ENCODE data around the gene HSD3B1.

- no peak for TF ChIP-seq TEAD4 (CRISPR knock-in tag; IDR thresholded peaks at IDR 0.05)
- TF ChIP-seq CTCF (IDR thresholded peaks at IDR 0.05) = no peak
- TF ChIP-seq NFE2L1 (CRISPR knock-in tag; IDR thresholded peaks at IDR 0.05) = no peak
- no peak for TF ChIP-seq CREB1 (CRISPR knock-in tag; IDR thresholded peaks at IDR 0.05)
- TF ChIP-seq MAX (CRISPR knock-in tag; IDR thresholded peaks at IDR 0.05) = no peak
- TF ChIP-seq ATF3 (CRISPR knock-in tag; conservative IDR thresholded peaks at IDR 0.05) = no peak
- TF ChIP-seq NR3C1 (CRISPR knock-in tag; conservative IDR thresholded peaks at IDR 0.05; ENCODE audit: low read depth) = no peak
Observed at GRCh38 chr1:119470377-119470776, 36.6 kb upstream of the HSD3B1 start.

Measured in WTC11 (cell line).